SH-SY5Y (cell line): ENCODE measurements around the gene PARD3.

Source experiments
- GATA2 ChIP-seq: IDR thresholded peaks from 2 replicates; pipeline ENCODE4 v1.6.1; 2011; ENCODE audit warnings: mild to moderate bottlenecking, low read depth, low read length
- GATA3 ChIP-seq: IDR thresholded peaks from 2 replicates; pipeline ENCODE4 v1.6.1; 2011; ENCODE audit warnings: low read depth, mild to moderate bottlenecking, low read length, moderate library complexity

- no peak for TF ChIP-seq GATA3
- TF ChIP-seq GATA2, result no peak
These were observed 170.9 kb downstream of the PARD3 start for GRCh38 chr10:34644224-34644623.
